Natural killer cell (primary cell): Measurements from ENCODE around the gene ASTN2. TPM values are rescaled to one million over a fixed set of nuclear protein-coding genes. Genes with fewer than 3 reads are reported as not detected.

ENCODE experiments used
- ATAC-seq, 3 donors: fragments of 150-1000 bp in 2 of 3; fragments of 200-7000 bp in 1 of 3; cut with Tn5 transposase; 1 replicate in 1 of 3; 2 replicates in 2 of 3; pipeline ENCODE4 v1.10.0; 2021; ENCODE audit warnings: mild to moderate bottlenecking in 2 of 3, moderate library complexity in 2 of 3
- DNase-seq, 2 donors: peaks; one replicate each; pipeline versions ENCODE4 v3.0.0 to v3.0.0-alpha.2; 2013 to 2021; ENCODE audit warnings: mixed read lengths in 1 of 2
- H3K27ac ChIP-seq: one replicate; pipeline ENCODE4 v1.5.1; 2013; ENCODE audit warnings: mild to moderate bottlenecking, low read length
- H3K27me3 ChIP-seq: one replicate; pipeline ENCODE4 v1.6.1; 2013; ENCODE audit warnings: low read length; ENCODE audit not compliant: control insufficient read depth, insufficient read depth
- H3K36me3 ChIP-seq: one replicate; pipeline ENCODE4 v1.6.1; 2013; ENCODE audit warnings: low read length; ENCODE audit not compliant: control insufficient read depth, insufficient read depth
- H3K4me1 ChIP-seq: one replicate; pipeline ENCODE4 v1.6.1; 2013; ENCODE audit warnings: low read length; ENCODE audit not compliant: control insufficient read depth, insufficient read depth
- H3K4me3 ChIP-seq: one replicate; pipeline ENCODE4 v1.5.1; 2013; ENCODE audit warnings: low read length
- H3K9me3 ChIP-seq: one replicate; pipeline ENCODE4 v1.6.1; 2013; ENCODE audit warnings: low read length; ENCODE audit not compliant: control insufficient read depth, insufficient read depth
- H3K27ac Mint-ChIP-seq, 2 donors: one replicate each; pipeline ENCODE4 v1.8.0; 2022; ENCODE audit warnings: mild to moderate bottlenecking in 2 of 2, mixed read lengths in 2 of 2, moderate library complexity in 1 of 2
- H3K27me3 Mint-ChIP-seq, 2 donors: one replicate each; pipeline ENCODE4 v1.8.0; 2022; ENCODE audit warnings: low read depth in 2 of 2, mixed read lengths in 2 of 2
- H3K36me3 Mint-ChIP-seq: one replicate; pipeline ENCODE4 v1.8.0; 2022; ENCODE audit warnings: mixed read lengths
- H3K4me1 Mint-ChIP-seq, 2 donors: one replicate each; pipeline ENCODE4 v1.8.0; 2022; ENCODE audit warnings: mixed read lengths in 2 of 2
- H3K4me3 Mint-ChIP-seq: one replicate; pipeline ENCODE4 v1.8.0; 2022; ENCODE audit warnings: mild to moderate bottlenecking, moderate library complexity, mixed read lengths
- H3K9me3 Mint-ChIP-seq, 2 donors: one replicate each; pipeline ENCODE4 v1.8.0; 2022; ENCODE audit warnings: mixed read lengths in 2 of 2
- CTCF ChIP-seq: fragments of 200-600 bp; IDR thresholded peaks from one replicate; pipeline ENCODE4 v1.8.0; 2022; ENCODE audit warnings: antibody characterized with exemption
- WGBS: methylation state at CpG from one replicate; pipeline ENCODE4 v1.1.7; 2013; ENCODE audit warnings: missing lambda C conversion rate; ENCODE audit not compliant: insufficient coverage; 5-methylcytosine and 5-hydroxymethylcytosine counted together
- intact Hi-C: fragments of 100-400 bp; cut with micrococcal nuclease; formaldehyde crosslinking; loops from one replicate; pipeline ENCODE4 v1.14.2; 2022
- total RNA-seq, 4 donors: library from RNA; stranded (reverse); fragments of 120-200 nt in 1 of 4; gene quantifications; one replicate each; pipeline versions ENCODE4 v1.2.3 to v1.2.4, GENCODE V29; 2013 to 2022

Gene ASTN2
- total RNA-seq, 3 donors from 2014 or later (not counting 1 experiment from before 2014, with no cell fraction given), result 3.0 to 3.5 (median 3.2) TPM

- Mint-ChIP-seq H3K27ac (no peak overlapping the region), H3K36me3 (no peaks in the 10 kb centered on the region), H3K4me3 (no peak overlapping the region), H3K27me3 (no peaks in the 10 kb centered on the region), H3K9me3 (peaks cover 0 to 9% of the 10 kb centered on the region in 2 donors), H3K4me1 (no peaks in the 10 kb centered on the region)
- ATAC-seq (no peak), DNase-seq (no peak)
- TF ChIP-seq CTCF, result no peak
- Histone ChIP-seq H3K27ac (no peak overlapping the region), H3K27me3 (no peaks in the 10 kb centered on the region), H3K9me3 (no peaks in the 10 kb centered on the region), H3K4me1 (no peaks in the 10 kb centered on the region), H3K36me3 (no peaks in the 10 kb centered on the region), H3K4me3 (no peak overlapping the region)
- no CpG with 5 or more reads among the region's 1 CpG for WGBS
- intact Hi-C loops, result no loop called here
These were observed 310.7 kb downstream of the ASTN2 start for GRCh38 chr9:117104206-117104605.

- 13% methylated on average over 1 of the region's 3 CpGs for WGBS
These were observed 311.3 kb downstream of the ASTN2 start for GRCh38 chr9:117103438-117104110.

GRCh38 chr9:117101008-117101407 lies 313.8 kb downstream of the ASTN2 start:
- ATAC-seq (no peak), DNase-seq (no peak)
- 77% methylated on average over 1 of the region's 1 CpG for WGBS
- Histone ChIP-seq H3K4me3 (no peak overlapping the region), H3K9me3 (no peaks in the 10 kb centered on the region), H3K36me3 (no peaks in the 10 kb centered on the region), H3K4me1 (no peaks in the 10 kb centered on the region), H3K27me3 (no peaks in the 10 kb centered on the region), H3K27ac (no peak overlapping the region)
- H3K36me3 Mint-ChIP-seq, result no peaks in the 10 kb centered on the region
- intact Hi-C loops, result no loop called here
- H3K27me3 Mint-ChIP-seq, result no peaks in the 10 kb centered on the region
- TF ChIP-seq CTCF, result no peak
- H3K4me1 Mint-ChIP-seq, result no peaks in the 10 kb centered on the region
- peaks cover 0 to 2% of the 10 kb centered on the region in 2 donors for H3K9me3 Mint-ChIP-seq
- H3K27ac Mint-ChIP-seq, result no peak overlapping the region
- no peak overlapping the region for H3K4me3 Mint-ChIP-seq

More at GRCh38 chr9:117103438-117104110, 311.3 kb downstream of the ASTN2 start:
- Mint-ChIP-seq H3K4me1 (no peaks in the 10 kb centered on the region), H3K36me3 (no peaks in the 10 kb centered on the region), H3K4me3 (no peak overlapping the region), H3K27me3 (no peaks in the 10 kb centered on the region), H3K9me3 (peaks cover 0 to 7% of the 10 kb centered on the region in 2 donors), H3K27ac (no peak overlapping the region)
- no peak for ATAC-seq
- DNase-seq, result no peak
- Histone ChIP-seq H3K9me3 (no peaks in the 10 kb centered on the region), H3K27ac (no peak overlapping the region), H3K4me1 (no peaks in the 10 kb centered on the region), H3K4me3 (no peak overlapping the region), H3K36me3 (no peaks in the 10 kb centered on the region), H3K27me3 (no peaks in the 10 kb centered on the region)
- intact Hi-C loops, result no loop called here
- no peak for TF ChIP-seq CTCF

GRCh38 chr9:117098331-117098730 lies 316.5 kb downstream of the ASTN2 start:
- H3K4me3 Mint-ChIP-seq, result no peak overlapping the region
- DNase-seq (no peak), ATAC-seq (no peak)
- intact Hi-C loops, result no loop called here
- H3K9me3 Mint-ChIP-seq, result peaks cover 0 to 2% of the 10 kb centered on the region in 2 donors
- H3K27ac Mint-ChIP-seq, result no peak overlapping the region
- TF ChIP-seq CTCF, result no peak
- Histone ChIP-seq H3K4me3 (no peak overlapping the region), H3K36me3 (no peaks in the 10 kb centered on the region), H3K27me3 (no peaks in the 10 kb centered on the region), H3K27ac (no peak overlapping the region), H3K9me3 (no peaks in the 10 kb centered on the region), H3K4me1 (no peaks in the 10 kb centered on the region)
- no peaks in the 10 kb centered on the region for H3K36me3 Mint-ChIP-seq
- no peaks in the 10 kb centered on the region for H3K4me1 Mint-ChIP-seq
- 100% methylated on average over 1 of the region's 3 CpGs for WGBS
- no peaks in the 10 kb centered on the region for H3K27me3 Mint-ChIP-seq
